GM23338 (cell line): Measurements from ENCODE around the gene OR2V2. TPM values are rescaled to one million over a fixed set of nuclear protein-coding genes. Genes with fewer than 3 reads are reported as not detected.
A peak's percentile ranks its signal among the peaks of the same experiment; 100 is the strongest.

Experiments
- ATAC-seq: fragments of 200-7000 bp; cut with Tn5 transposase; 3 replicates; pipeline ENCODE4 v1.9.1; 2020
- DNase-seq: peaks from one replicate; pipeline ENCODE4 v3.0.0-alpha.2; 2015; ENCODE audit warnings: low spot score
- H2AFZ ChIP-seq: fragments of 200-600 bp; sonication (generic); 2 replicates; pipeline ENCODE4 v1.8.0; 2016; ENCODE audit warnings: antibody characterized with exemption, mild to moderate bottlenecking, moderate library complexity
- H3F3A ChIP-seq: fragments of 200-600 bp; sonication (generic); replicated peaks from 2 replicates; pipeline ENCODE4 v1.8.0; 2017; ENCODE audit warnings: antibody characterized with exemption, mixed run types, low read depth
- H3K27ac ChIP-seq: fragments of 200-600 bp; sonication (generic); 2 replicates; pipeline ENCODE4 v1.6.1; 2016; ENCODE audit warnings: low read depth
- H3K27me3 ChIP-seq: fragments of 200-600 bp; sonication (generic); 2 replicates; pipeline ENCODE4 v1.8.0; 2016; ENCODE audit warnings: mild to moderate bottlenecking, mixed run types, moderate library complexity; ENCODE audit not compliant: insufficient read depth
- H3K36me3 ChIP-seq: fragments of 200-600 bp; sonication (generic); 2 replicates; pipeline ENCODE4 v1.8.0; 2016; ENCODE audit warnings: mild to moderate bottlenecking; ENCODE audit not compliant: insufficient read depth
- H3K4me1 ChIP-seq: fragments of 200-600 bp; sonication (generic); 2 replicates; pipeline ENCODE4 v1.8.0; 2016; ENCODE audit warnings: mild to moderate bottlenecking, moderate library complexity; ENCODE audit not compliant: insufficient read depth
- H3K4me2 ChIP-seq: fragments of 200-600 bp; sonication (generic); 2 replicates; pipeline ENCODE4 v1.7.1; 2017; ENCODE audit warnings: mixed run types
- H3K4me3 ChIP-seq: fragments of 200-600 bp; sonication (generic); 2 replicates; pipeline ENCODE4 v1.6.1; 2016; ENCODE audit warnings: mixed run types
- H3K79me2 ChIP-seq: fragments of 200-600 bp; sonication (generic); replicated peaks from 2 replicates; pipeline ENCODE4 v1.8.0; 2017; ENCODE audit warnings: mild to moderate bottlenecking; ENCODE audit not compliant: insufficient read depth
- H3K9me2 ChIP-seq: fragments of 200-600 bp; sonication (generic); 2 replicates; pipeline ENCODE4 v1.8.0; 2017; ENCODE audit not compliant: insufficient read depth
- H4K20me1 ChIP-seq: fragments of 200-600 bp; sonication (generic); replicated peaks from 2 replicates; pipeline ENCODE4 v1.8.0; 2017; ENCODE audit warnings: mild to moderate bottlenecking; ENCODE audit not compliant: insufficient read depth
- H3K27ac Mint-ChIP-seq: 2 replicates; pipeline ENCODE4 v1.8.0; 2020; ENCODE audit warnings: inconsistent platforms, mild to moderate bottlenecking, moderate library complexity, mixed read lengths
- H3K27me3 Mint-ChIP-seq: 3 replicates; pipeline ENCODE4 v1.8.0; 2022; ENCODE audit warnings: low read depth, mild to moderate bottlenecking, moderate library complexity, mixed read lengths, inconsistent platforms; ENCODE audit not compliant: insufficient read depth, poor library complexity
- H3K36me3 Mint-ChIP-seq: 3 replicates; pipeline ENCODE4 v1.8.0; 2021; ENCODE audit warnings: low read depth, mild to moderate bottlenecking, inconsistent platforms, moderate library complexity, mixed read lengths
- H3K4me1 Mint-ChIP-seq: 3 replicates; pipeline ENCODE4 v1.8.0; 2020; ENCODE audit warnings: mild to moderate bottlenecking, inconsistent platforms, mixed read lengths
- H3K4me3 Mint-ChIP-seq: 3 replicates; pipeline ENCODE4 v1.8.0; 2021; ENCODE audit warnings: moderate library complexity, mild to moderate bottlenecking, inconsistent platforms, mixed read lengths
- H3K9me3 Mint-ChIP-seq: 3 replicates; pipeline ENCODE4 v1.8.0; 2020; ENCODE audit warnings: moderate library complexity, mild to moderate bottlenecking, inconsistent platforms, mixed read lengths
- CREB1 ChIP-seq: fragments of 250-450 bp; sonication (Bioruptor Pico); IDR thresholded peaks from 2 replicates; pipeline ENCODE4 v1.5.0; 2020; ENCODE audit warnings: low read depth, mild to moderate bottlenecking, moderate library complexity
- EZH2 ChIP-seq: fragments of 200-600 bp; sonication (generic); IDR thresholded peaks from one replicate; pipeline ENCODE4 v1.8.0; 2017; ENCODE audit warnings: antibody characterized with exemption, mild to moderate bottlenecking, low read depth; ENCODE audit not compliant: unreplicated experiment
- JUNB ChIP-seq: IDR thresholded peaks from one replicate; pipeline ENCODE4 v1.6.1; 2016; ENCODE audit warnings: antibody characterized with exemption; ENCODE audit not compliant: unreplicated experiment
- NANOG ChIP-seq: IDR thresholded peaks from 2 replicates; pipeline ENCODE4 v1.6.1; 2016; ENCODE audit warnings: antibody characterized with exemption, borderline replicate concordance
- POLR2AphosphoS5 ChIP-seq: IDR thresholded peaks from 2 replicates; pipeline ENCODE4 v1.6.1; 2016; ENCODE audit warnings: antibody characterized with exemption, low read depth
- ZNF331 ChIP-seq: fragments of 250-450 bp; sonication (Bioruptor Pico); IDR thresholded peaks from 2 replicates; pipeline ENCODE4 v1.5.0; 2020; ENCODE audit warnings: low read depth, mild to moderate bottlenecking, moderate library complexity
- polyA plus RNA-seq: library from polyadenylated mRNA; unstranded; fragments of >200 nt; fragmentation: Nextera tagmentation; extraction: Ambion mirVana; gene quantifications from 2 replicates; pipeline ENCODE4 v1.2.1, GENCODE V29; 2016
- total RNA-seq: library from RNA; depleted of rRNA; stranded (reverse); fragments of >200 nt; shearing (Covaris generic); gene quantifications from 2 replicates; pipeline ENCODE4 v1.2.3, GENCODE V29; 2014
- TF ChIP-seq, protein P1 (sequence below): IDR thresholded peaks from one replicate; pipeline ENCODE4 v1.6.1; 2018; ENCODE audit warnings: antibody characterized with exemption; ENCODE audit not compliant: unreplicated experiment

The OR2V2 gene
- total and polyA plus RNA-seq, 2 experiments from 2014 or later = not detected

GRCh38 chr5:181188700-181189362 is 41.4 kb downstream of the OR2V2 start:
- Histone ChIP-seq H3F3A (peaks cover 3% of the 10 kb centered on the region), H3K79me2 (no peaks in the 10 kb centered on the region), H3K4me1 (peaks cover 4% of the 10 kb centered on the region; the same call in 1 of the 2 replicates), H3K27me3 (peaks cover 37% of the 10 kb centered on the region), H3K4me2 (peak overlapping the region; percentile 80), H4K20me1 (no peaks in the 10 kb centered on the region), H2AFZ (peak overlapping the region; percentile 74), H3K4me3 (peak overlapping the region; percentile 80), H3K36me3 (no peaks in the 10 kb centered on the region), H3K9me2 (no peaks in the 10 kb centered on the region), H3K27ac (no peak overlapping the region)
- Mint-ChIP-seq H3K27me3 (peaks cover 67% of the 10 kb centered on the region), H3K4me3 (peak overlapping the region; percentile 89), H3K36me3 (peaks cover 18% of the 10 kb centered on the region; the same call in 1 of the 3 replicates), H3K9me3 (peaks cover 36% of the 10 kb centered on the region), H3K4me1 (peaks cover 6% of the 10 kb centered on the region), H3K27ac (peak overlapping the region; percentile 93)
- DNase-seq (peak; percentile 80), ATAC-seq (peak; percentile 6)
- peak; percentile 24; the same call in 1 of the 2 replicates for TF ChIP-seq CREB1 (CRISPR knock-in tag)
- peak; percentile 51 for TF ChIP-seq EZH2
- no peak for TF ChIP-seq POLR2AphosphoS5

- H3K27me3 Mint-ChIP-seq = peaks cover 65% of the 10 kb centered on the region
Observed at GRCh38 chr5:181189363-181189961, 42.1 kb downstream of the OR2V2 start.

More at GRCh38 chr5:181189363-181189961, 42.1 kb downstream of the OR2V2 start:
- H3K27me3 ChIP-seq = peaks cover 42% of the 10 kb centered on the region
- H3K9me2 ChIP-seq = no peaks in the 10 kb centered on the region
- Mint-ChIP-seq H3K4me3 (peak overlapping the region; percentile 89), H3K36me3 (peaks cover 15% of the 10 kb centered on the region; the same call in 1 of the 3 replicates), H3K4me1 (peaks cover 6% of the 10 kb centered on the region), H3K27ac (no peak overlapping the region), H3K9me3 (peaks cover 32% of the 10 kb centered on the region)
- DNase-seq (peak; percentile 36), ATAC-seq (0 out of 3 replicates have a peak, but pooled peaks have one; percentile 1)
- H2AFZ ChIP-seq = peak overlapping the region; percentile 74
- no peak for TF ChIP-seq NANOG
- TF ChIP-seq ZNF331 (CRISPR knock-in tag) = no peak
- TF ChIP-seq JUNB = no peak
- TF ChIP-seq, protein P1, sequence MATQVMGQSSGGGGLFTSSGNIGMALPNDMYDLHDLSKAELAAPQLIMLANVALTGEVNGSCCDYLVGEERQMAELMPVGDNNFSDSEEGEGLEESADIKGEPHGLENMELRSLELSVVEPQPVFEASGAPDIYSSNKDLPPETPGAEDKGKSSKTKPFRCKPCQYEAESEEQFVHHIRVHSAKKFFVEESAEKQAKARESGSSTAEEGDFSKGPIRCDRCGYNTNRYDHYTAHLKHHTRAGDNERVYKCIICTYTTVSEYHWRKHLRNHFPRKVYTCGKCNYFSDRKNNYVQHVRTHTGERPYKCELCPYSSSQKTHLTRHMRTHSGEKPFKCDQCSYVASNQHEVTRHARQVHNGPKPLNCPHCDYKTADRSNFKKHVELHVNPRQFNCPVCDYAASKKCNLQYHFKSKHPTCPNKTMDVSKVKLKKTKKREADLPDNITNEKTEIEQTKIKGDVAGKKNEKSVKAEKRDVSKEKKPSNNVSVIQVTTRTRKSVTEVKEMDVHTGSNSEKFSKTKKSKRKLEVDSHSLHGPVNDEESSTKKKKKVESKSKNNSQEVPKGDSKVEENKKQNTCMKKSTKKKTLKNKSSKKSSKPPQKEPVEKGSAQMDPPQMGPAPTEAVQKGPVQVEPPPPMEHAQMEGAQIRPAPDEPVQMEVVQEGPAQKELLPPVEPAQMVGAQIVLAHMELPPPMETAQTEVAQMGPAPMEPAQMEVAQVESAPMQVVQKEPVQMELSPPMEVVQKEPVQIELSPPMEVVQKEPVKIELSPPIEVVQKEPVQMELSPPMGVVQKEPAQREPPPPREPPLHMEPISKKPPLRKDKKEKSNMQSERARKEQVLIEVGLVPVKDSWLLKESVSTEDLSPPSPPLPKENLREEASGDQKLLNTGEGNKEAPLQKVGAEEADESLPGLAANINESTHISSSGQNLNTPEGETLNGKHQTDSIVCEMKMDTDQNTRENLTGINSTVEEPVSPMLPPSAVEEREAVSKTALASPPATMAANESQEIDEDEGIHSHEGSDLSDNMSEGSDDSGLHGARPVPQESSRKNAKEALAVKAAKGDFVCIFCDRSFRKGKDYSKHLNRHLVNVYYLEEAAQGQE = no peak
- H3K36me3 ChIP-seq = no peaks in the 10 kb centered on the region
- peaks cover 3% of the 10 kb centered on the region for H3F3A ChIP-seq
- no peaks in the 10 kb centered on the region; the same call in 1 of the 2 replicates for H4K20me1 ChIP-seq
- H3K79me2 ChIP-seq = no peaks in the 10 kb centered on the region
- H3K4me1 ChIP-seq = peaks cover 4% of the 10 kb centered on the region; the same call in 1 of the 2 replicates
- H3K27ac ChIP-seq = no peak overlapping the region
- H3K4me2 ChIP-seq = peak overlapping the region; percentile 80
- peak overlapping the region; percentile 80 for H3K4me3 ChIP-seq
